ENCODE results near the gene HLA-A. TPM values are rescaled to one million over a fixed set of nuclear protein-coding genes. Genes with fewer than 3 reads are reported as not detected.

HLA-A gene
- total RNA-seq, 1 experiment from 2014 or later: 251 TPM

- DNase-seq (ENCODE audit: low read depth, low spot score) (no peak), ATAC-seq (no peak)
- no peaks in the 10 kb centered on the region for H4K20me1 ChIP-seq (ENCODE audit: insufficient read depth)
- peaks cover 32 to 49% of the 10 kb centered on the region in 2 experiments for H3K4me1 ChIP-seq (ENCODE audit: control insufficient read depth in 1 of 2, insufficient read depth in 2 of 2, low read length in 2 of 2)
- ChIA-PET CTCF (no interaction called here), POLR2A (interaction anchor here (2.5 kb wide), 1 partner anchor 11 kb away, joined by 8 read pairs; no protein-coding TSS in a partner anchor), RAD21 (ENCODE audit: low non-redundant PET in 1 of 2, low total read pairs in 2 of 2, uncharacterized antibody in 2 of 2, unreplicated experiment in 2 of 2) (no interaction called here)
- intact Hi-C loops (cut with micrococcal nuclease): no loop called here
- H3K27ac ChIP-seq (ENCODE audit: low read depth, low read length): peak overlapping the region; percentile 61
- no peak overlapping the region for H2AFZ ChIP-seq (ENCODE audit: low read depth, low read length, poor library complexity, severe bottlenecking)
- peak overlapping the region; percentile 30; the same call in 1 of the 2 replicates for H3K9ac ChIP-seq (ENCODE audit: low read length)
- no peaks in the 10 kb centered on the region for H3K9me3 ChIP-seq (ENCODE audit: control insufficient read depth in 1 of 2, insufficient read depth in 1 of 2, low read depth in 1 of 2, low read length in 2 of 2)
- peak overlapping the region in 1 of 2 experiments; percentile 30; a peak in 1 of 4 replicates for H3K4me3 ChIP-seq (replicated peaks in 1 of 2; ENCODE audit: low read depth in 1 of 2, low read length in 2 of 2)
- BruUV-seq (replicated peaks): no TSS peak
- H3K36me3 ChIP-seq (ENCODE audit: control insufficient read depth in 1 of 2, insufficient read depth in 2 of 2, low read length in 2 of 2): no peaks in the 10 kb centered on the region
- no peaks in the 10 kb centered on the region for H3K27me3 ChIP-seq (ENCODE audit: insufficient read depth, low read length)
- no peaks in the 10 kb centered on the region for H3K9me2 ChIP-seq (ENCODE audit: insufficient read depth)
- H3K4me2 ChIP-seq (ENCODE audit: low read length): peak overlapping the region; percentile 60
- no peak for TF ChIP-seq SRF (IDR thresholded peaks at IDR 0.05; ENCODE audit: low read depth)
- TF ChIP-seq RAD21 (IDR thresholded peaks at IDR 0.05; ENCODE audit: low read depth): no peak
- no peak for TF ChIP-seq SIN3A (IDR thresholded peaks at IDR 0.05; ENCODE audit: low read depth)
- TF ChIP-seq CEBPB (IDR thresholded peaks at IDR 0.05; ENCODE audit: low read depth): no peak
- no peak for TF ChIP-seq ELF1 (IDR thresholded peaks at IDR 0.05; ENCODE audit: borderline replicate concordance, low read depth)
- no peak for TF ChIP-seq CBX3 (IDR thresholded peaks at IDR 0.05; ENCODE audit: low read depth)
- TF ChIP-seq JUND (IDR thresholded peaks at IDR 0.05): no peak
- TF ChIP-seq ZFX (IDR thresholded peaks at IDR 0.05): no peak
- TF ChIP-seq FOSL1 (IDR thresholded peaks at IDR 0.05; ENCODE audit: low read depth): no peak
- TF ChIP-seq POLR2A (IDR thresholded peaks at IDR 0.05; ENCODE audit: borderline replicate concordance, extremely low read depth, insufficient read depth, insufficient read length): no peak
- TF ChIP-seq, protein P1, sequence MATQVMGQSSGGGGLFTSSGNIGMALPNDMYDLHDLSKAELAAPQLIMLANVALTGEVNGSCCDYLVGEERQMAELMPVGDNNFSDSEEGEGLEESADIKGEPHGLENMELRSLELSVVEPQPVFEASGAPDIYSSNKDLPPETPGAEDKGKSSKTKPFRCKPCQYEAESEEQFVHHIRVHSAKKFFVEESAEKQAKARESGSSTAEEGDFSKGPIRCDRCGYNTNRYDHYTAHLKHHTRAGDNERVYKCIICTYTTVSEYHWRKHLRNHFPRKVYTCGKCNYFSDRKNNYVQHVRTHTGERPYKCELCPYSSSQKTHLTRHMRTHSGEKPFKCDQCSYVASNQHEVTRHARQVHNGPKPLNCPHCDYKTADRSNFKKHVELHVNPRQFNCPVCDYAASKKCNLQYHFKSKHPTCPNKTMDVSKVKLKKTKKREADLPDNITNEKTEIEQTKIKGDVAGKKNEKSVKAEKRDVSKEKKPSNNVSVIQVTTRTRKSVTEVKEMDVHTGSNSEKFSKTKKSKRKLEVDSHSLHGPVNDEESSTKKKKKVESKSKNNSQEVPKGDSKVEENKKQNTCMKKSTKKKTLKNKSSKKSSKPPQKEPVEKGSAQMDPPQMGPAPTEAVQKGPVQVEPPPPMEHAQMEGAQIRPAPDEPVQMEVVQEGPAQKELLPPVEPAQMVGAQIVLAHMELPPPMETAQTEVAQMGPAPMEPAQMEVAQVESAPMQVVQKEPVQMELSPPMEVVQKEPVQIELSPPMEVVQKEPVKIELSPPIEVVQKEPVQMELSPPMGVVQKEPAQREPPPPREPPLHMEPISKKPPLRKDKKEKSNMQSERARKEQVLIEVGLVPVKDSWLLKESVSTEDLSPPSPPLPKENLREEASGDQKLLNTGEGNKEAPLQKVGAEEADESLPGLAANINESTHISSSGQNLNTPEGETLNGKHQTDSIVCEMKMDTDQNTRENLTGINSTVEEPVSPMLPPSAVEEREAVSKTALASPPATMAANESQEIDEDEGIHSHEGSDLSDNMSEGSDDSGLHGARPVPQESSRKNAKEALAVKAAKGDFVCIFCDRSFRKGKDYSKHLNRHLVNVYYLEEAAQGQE (IDR thresholded peaks at IDR 0.05; ENCODE audit: low read depth): no peak
- no peaks in the 10 kb centered on the region for H3K79me2 ChIP-seq (ENCODE audit: insufficient read depth, low read length)
These were observed 11.4 kb downstream of the HLA-A start for GRCh38 chr6:29953686-29954085.

Measured in HCT116 (cell line).